Suprapubic skin (tissue), 4 donors: ENCODE data around the gene TMEM9B. TPM values are rescaled to one million over a fixed set of nuclear protein-coding genes. Genes with fewer than 3 reads are reported as not detected.
A peak's percentile ranks its signal among the peaks of the same experiment; 100 is the strongest.

Experiments
- DNase-seq, 2 donors: peaks; one replicate each; pipeline ENCODE4 v3.0.0-alpha.2; 2019; ENCODE audit warnings: low spot score in 2 of 2
- H3K27ac ChIP-seq: fragments of 200-600 bp; sonication (generic); one replicate; pipeline ENCODE4 v1.5.1; 2019
- H3K27me3 ChIP-seq: fragments of 200-600 bp; sonication (generic); one replicate; pipeline ENCODE4 v1.5.1; 2019
- H3K36me3 ChIP-seq: fragments of 200-600 bp; sonication (generic); one replicate; pipeline ENCODE4 v1.5.1; 2019
- H3K4me1 ChIP-seq: fragments of 200-600 bp; sonication (generic); one replicate; pipeline ENCODE4 v1.5.1; 2019
- H3K4me3 ChIP-seq: fragments of 200-600 bp; sonication (generic); one replicate; pipeline ENCODE4 v1.5.1; 2019; ENCODE audit warnings: mild to moderate bottlenecking
- H3K9me3 ChIP-seq: fragments of 200-600 bp; sonication (generic); one replicate; pipeline ENCODE4 v1.5.1; 2019
- EP300 ChIP-seq: sonication (generic); formaldehyde crosslinking; IDR thresholded peaks from one replicate; pipeline ENCODE4 v1.6.1; 2017; ENCODE audit warnings: antibody characterized with exemption
- POLR2A ChIP-seq, 2 donors: fragments of 450-650 bp; IDR thresholded peaks; one replicate each; pipeline ENCODE4 v1.6.1; 2017; ENCODE audit warnings: antibody characterized with exemption in 2 of 2, mild to moderate bottlenecking in 2 of 2, moderate library complexity in 2 of 2
- POLR2AphosphoS5 ChIP-seq, 3 donors: sonication (generic); formaldehyde crosslinking; IDR thresholded peaks; one replicate each; pipeline ENCODE4 v1.6.1; 2017; ENCODE audit warnings: antibody characterized with exemption in 3 of 3
- WGBS: methylation state at CpG from one replicate; pipeline ENCODE4 v1.1.5; 2018; 5-methylcytosine and 5-hydroxymethylcytosine counted together
- total RNA-seq, 4 donors: library from RNA; depleted of rRNA; stranded (reverse); fragments of >200 nt; gene quantifications; one replicate each; pipeline ENCODE4 v1.1.0, GENCODE V29; 2016
- TF ChIP-seq, protein P1 (sequence below), 2 donors: fragments of 200-600 bp in 1 of 2; fragments of 450-650 bp in 1 of 2; sonication (generic) in 1 of 2; IDR thresholded peaks; one replicate each; pipeline ENCODE4 v1.5.1; 2016 to 2019; ENCODE audit warnings: antibody characterized with exemption in 2 of 2, mild to moderate bottlenecking in 1 of 2, moderate library complexity in 1 of 2

TMEM9B gene
- total RNA-seq, 4 donors from 2014 or later: 27.4 to 63.9 (median 45.5) TPM

DNA sequence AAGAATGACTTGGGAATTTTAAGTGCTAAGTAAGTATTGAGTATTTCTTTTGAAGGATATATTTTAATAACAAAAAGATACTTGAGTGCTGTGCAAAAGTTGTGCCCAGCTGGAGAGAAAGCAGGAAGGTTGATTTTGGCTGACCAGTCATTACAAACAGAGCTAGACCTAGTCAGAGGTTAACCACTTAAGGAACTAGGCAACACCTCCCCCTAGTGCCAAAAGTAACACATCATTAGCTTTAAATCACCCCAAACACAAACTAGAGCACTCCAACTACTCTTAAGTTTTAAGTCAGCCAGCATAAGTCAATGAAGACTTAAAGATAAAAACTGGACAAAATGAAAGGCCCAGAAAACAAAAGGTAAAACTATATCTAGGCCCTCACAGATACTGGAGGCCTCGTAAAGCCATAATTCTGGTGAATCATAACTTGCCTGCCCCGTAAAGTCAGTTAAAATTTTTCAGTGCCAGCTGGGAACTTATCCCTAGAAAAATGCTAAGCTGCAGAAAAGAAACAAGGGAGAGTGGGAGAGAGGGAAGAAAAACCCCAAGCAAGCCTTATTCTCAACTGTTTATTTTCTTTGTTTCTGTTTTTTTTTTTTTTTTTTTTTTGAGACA, 4.6 kb downstream of the TMEM9B start:
- no peak for DNase-seq
- TF ChIP-seq EP300: no peak
- TF ChIP-seq, protein P1, sequence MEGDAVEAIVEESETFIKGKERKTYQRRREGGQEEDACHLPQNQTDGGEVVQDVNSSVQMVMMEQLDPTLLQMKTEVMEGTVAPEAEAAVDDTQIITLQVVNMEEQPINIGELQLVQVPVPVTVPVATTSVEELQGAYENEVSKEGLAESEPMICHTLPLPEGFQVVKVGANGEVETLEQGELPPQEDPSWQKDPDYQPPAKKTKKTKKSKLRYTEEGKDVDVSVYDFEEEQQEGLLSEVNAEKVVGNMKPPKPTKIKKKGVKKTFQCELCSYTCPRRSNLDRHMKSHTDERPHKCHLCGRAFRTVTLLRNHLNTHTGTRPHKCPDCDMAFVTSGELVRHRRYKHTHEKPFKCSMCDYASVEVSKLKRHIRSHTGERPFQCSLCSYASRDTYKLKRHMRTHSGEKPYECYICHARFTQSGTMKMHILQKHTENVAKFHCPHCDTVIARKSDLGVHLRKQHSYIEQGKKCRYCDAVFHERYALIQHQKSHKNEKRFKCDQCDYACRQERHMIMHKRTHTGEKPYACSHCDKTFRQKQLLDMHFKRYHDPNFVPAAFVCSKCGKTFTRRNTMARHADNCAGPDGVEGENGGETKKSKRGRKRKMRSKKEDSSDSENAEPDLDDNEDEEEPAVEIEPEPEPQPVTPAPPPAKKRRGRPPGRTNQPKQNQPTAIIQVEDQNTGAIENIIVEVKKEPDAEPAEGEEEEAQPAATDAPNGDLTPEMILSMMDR (IDR thresholded peaks at IDR 0.05): peak; percentile 18 to 53
- Histone ChIP-seq H3K4me3 (no peak overlapping the region), H3K27me3 (no peaks in the 10 kb centered on the region), H3K36me3 (peaks cover 17% of the 10 kb centered on the region), H3K27ac (no peak overlapping the region), H3K4me1 (peaks cover 29% of the 10 kb centered on the region), H3K9me3 (no peaks in the 10 kb centered on the region)
- WGBS: 28% methylated on average over 2 of the region's 2 CpGs

- no peak for DNase-seq
- Histone ChIP-seq H3K27ac (no peak overlapping the region), H3K36me3 (peaks cover 41% of the 10 kb centered on the region), H3K9me3 (no peaks in the 10 kb centered on the region), H3K4me3 (no peak overlapping the region), H3K27me3 (no peaks in the 10 kb centered on the region), H3K4me1 (peaks cover 14% of the 10 kb centered on the region)
- TF ChIP-seq, protein P1 (IDR thresholded peaks at IDR 0.05): no peak
- no peak for TF ChIP-seq POLR2A (IDR thresholded peaks at IDR 0.05)
- no peak for TF ChIP-seq POLR2AphosphoS5 (IDR thresholded peaks at IDR 0.05)
- TF ChIP-seq EP300: no peak
- 89% methylated on average over 4 of the region's 4 CpGs for WGBS
Measured at GRCh38 chr11:8956860-8957259, 7.4 kb downstream of the TMEM9B start.

- H3K36me3 ChIP-seq: peaks cover 52% of the 10 kb centered on the region
Measured at GRCh38 chr11:8948886-8949285, 15.4 kb downstream of the TMEM9B start.

DNA sequence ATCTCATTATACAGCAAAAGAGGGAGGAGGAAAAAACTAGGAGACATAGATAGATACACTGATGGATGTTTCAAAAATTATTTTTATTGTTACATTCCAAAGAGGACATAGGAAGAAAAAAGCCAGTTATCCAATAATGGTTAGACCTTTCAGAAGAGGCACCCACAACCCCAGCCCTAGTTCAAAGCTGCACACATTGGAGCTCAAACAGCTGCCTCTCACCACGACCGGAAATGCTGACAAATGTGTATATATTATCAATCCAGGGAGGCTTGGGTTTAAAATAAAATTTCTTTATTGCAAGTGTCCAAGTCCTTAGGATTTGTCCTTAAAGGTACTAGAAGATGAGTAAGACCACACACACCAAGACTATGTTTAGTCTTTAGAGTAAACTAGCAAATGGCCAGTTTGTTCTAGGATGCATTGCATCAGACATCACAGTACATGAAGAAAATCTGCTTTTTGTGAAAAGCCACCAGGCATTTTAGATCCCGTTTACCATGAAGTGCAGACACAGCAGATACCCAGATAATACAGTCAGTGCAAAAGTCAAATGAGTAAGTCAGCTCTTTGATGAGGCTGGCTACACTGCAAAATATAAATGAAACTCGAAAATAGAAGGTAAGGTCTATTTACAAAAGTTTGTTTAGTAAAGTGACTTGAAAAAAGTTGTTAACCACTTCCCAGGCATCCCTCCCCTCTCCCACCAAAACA, 16.9 kb downstream of the TMEM9B start:
- DNase-seq: no peak
- Histone ChIP-seq H3K27me3 (no peaks in the 10 kb centered on the region), H3K4me3 (no peak overlapping the region), H3K27ac (no peak overlapping the region), H3K4me1 (no peaks in the 10 kb centered on the region), H3K9me3 (no peaks in the 10 kb centered on the region), H3K36me3 (peaks cover 37% of the 10 kb centered on the region)
- 81% methylated on average over 4 of the region's 4 CpGs for WGBS
- TF ChIP-seq EP300 (no peak), POLR2A (IDR thresholded peaks at IDR 0.05) (no peak), POLR2AphosphoS5 (IDR thresholded peaks at IDR 0.05) (no peak)
- TF ChIP-seq, protein P1 (IDR thresholded peaks at IDR 0.05): no peak

More at GRCh38 chr11:8948886-8949285, 15.4 kb downstream of the TMEM9B start:
- Histone ChIP-seq H3K4me1 (no peaks in the 10 kb centered on the region), H3K27ac (no peak overlapping the region), H3K27me3 (no peaks in the 10 kb centered on the region), H3K9me3 (no peaks in the 10 kb centered on the region), H3K4me3 (no peak overlapping the region)
- DNase-seq: no peak
- 81% methylated on average over 3 of the region's 3 CpGs for WGBS
- TF ChIP-seq, protein P1 (IDR thresholded peaks at IDR 0.05): no peak
- TF ChIP-seq POLR2AphosphoS5 (IDR thresholded peaks at IDR 0.05) (no peak), POLR2A (IDR thresholded peaks at IDR 0.05) (no peak), EP300 (no peak)

- H3K9me3 ChIP-seq: no peaks in the 10 kb centered on the region
- TF ChIP-seq, protein P1 (IDR thresholded peaks at IDR 0.05): no peak
- TF ChIP-seq EP300 (no peak), POLR2AphosphoS5 (IDR thresholded peaks at IDR 0.05) (no peak), POLR2A (IDR thresholded peaks at IDR 0.05) (no peak)
- WGBS: 69% methylated on average over 5 of the region's 5 CpGs
- H3K27me3 ChIP-seq: no peaks in the 10 kb centered on the region
- no peaks in the 10 kb centered on the region for H3K4me1 ChIP-seq
- peaks cover 7% of the 10 kb centered on the region for H3K36me3 ChIP-seq
- DNase-seq: no peak
- H3K27ac ChIP-seq: no peak within 1 kb of the TSS
- no peak within 1 kb of the TSS for H3K4me3 ChIP-seq
Measured at GRCh38 chr11:8942518-8943066, 21.6 kb downstream of the TMEM9B start, which contains the start of gene ASCL3. Gene ASCL3 (minus strand): TSS chr11:8943016. CDS start chr11:8938161, 4,855 bp downstream.
